ENCODE measurements around the gene TSACC.
"Not testable (repeated sequence)": the region's sequence is repeated elsewhere in the genome, so short reads cannot be mapped to it uniquely, and the experiment has no call there.

Gene TSACC

GRCh38 chr1:156359249-156359648, 20.9 kb downstream of the TSACC start:
- H3K4me3 Mint-ChIP-seq = no peak overlapping the region
- no peaks in the 10 kb centered on the region for H3K36me3 Mint-ChIP-seq
- no peak overlapping the region for H3K27ac Mint-ChIP-seq
- no peak for ATAC-seq (replicated peaks)
- peaks cover 27 to 50% of the 10 kb centered on the region in 2 donors for H3K27me3 Mint-ChIP-seq
- peaks cover 6% of the 10 kb centered on the region in 2 donors for H3K4me1 Mint-ChIP-seq
- H3K9me3 Mint-ChIP-seq = no peaks in the 10 kb centered on the region
- DNase-seq = no peak

- H3K4me1 Mint-ChIP-seq = peaks cover 6% of the 10 kb centered on the region in 2 donors
- H3K9me3 Mint-ChIP-seq = no peaks in the 10 kb centered on the region
- H3K27ac Mint-ChIP-seq = no peak overlapping the region
- peaks cover 33 to 57% of the 10 kb centered on the region in 2 donors for H3K27me3 Mint-ChIP-seq
- ATAC-seq (replicated peaks) = no peak
- no peak for DNase-seq
- H3K36me3 Mint-ChIP-seq = no peaks in the 10 kb centered on the region
- H3K4me3 Mint-ChIP-seq = no peak overlapping the region
Observed at GRCh38 chr1:156359973-156360372, 21.6 kb downstream of the TSACC start.

- no peaks in the 10 kb centered on the region for H3K36me3 Mint-ChIP-seq
- no peak for DNase-seq
- H3K9me3 Mint-ChIP-seq = no peaks in the 10 kb centered on the region
- no peak overlapping the region for H3K27ac Mint-ChIP-seq
- H3K4me1 Mint-ChIP-seq = peaks cover 6 to 9% of the 10 kb centered on the region in 2 donors
- peaks cover 38 to 62% of the 10 kb centered on the region in 2 donors for H3K27me3 Mint-ChIP-seq
- no peak for ATAC-seq (replicated peaks)
- no peak overlapping the region for H3K4me3 Mint-ChIP-seq
Observed at GRCh38 chr1:156360534-156360933, 22.2 kb downstream of the TSACC start.

- DNase-seq (no peak), ATAC-seq (replicated peaks) (peak in 1 of 2 donors; percentile 20)
- Mint-ChIP-seq H3K27ac (no peak overlapping the region), H3K4me1 (peaks cover 8 to 16% of the 10 kb centered on the region in 2 donors), H3K27me3 (peaks cover 42 to 64% of the 10 kb centered on the region in 2 donors), H3K36me3 (no peaks in the 10 kb centered on the region), H3K4me3 (no peak overlapping the region), H3K9me3 (no peaks in the 10 kb centered on the region)
Observed at GRCh38 chr1:156365754-156366153, 27.4 kb downstream of the TSACC start.

- Mint-ChIP-seq H3K9me3 (no peaks in the 10 kb centered on the region), H3K36me3 (no peaks in the 10 kb centered on the region), H3K27ac (no peak overlapping the region), H3K27me3 (peaks cover 45 to 71% of the 10 kb centered on the region in 2 donors), H3K4me1 (peaks cover 8 to 16% of the 10 kb centered on the region in 2 donors), H3K4me3 (no peak overlapping the region)
- ATAC-seq (replicated peaks) (no peak), DNase-seq (no peak)
Observed at GRCh38 chr1:156366378-156367166, 28.2 kb downstream of the TSACC start.

- H3K36me3 Mint-ChIP-seq = no peaks in the 10 kb centered on the region
- DNase-seq (no peak), ATAC-seq (replicated peaks) (no peak)
- H3K4me1 Mint-ChIP-seq = peaks cover 8 to 16% of the 10 kb centered on the region in 2 donors
- no peaks in the 10 kb centered on the region for H3K9me3 Mint-ChIP-seq
- H3K27ac Mint-ChIP-seq = no peak overlapping the region
- peaks cover 55 to 81% of the 10 kb centered on the region in 2 donors for H3K27me3 Mint-ChIP-seq
- no peak overlapping the region for H3K4me3 Mint-ChIP-seq
Observed at GRCh38 chr1:156367383-156368156, 29.2 kb downstream of the TSACC start.

GRCh38 chr1:156368157-156368658, 29.9 kb downstream of the TSACC start:
- H3K4me3 Mint-ChIP-seq = no peak overlapping the region
- ATAC-seq (replicated peaks) (no peak), DNase-seq (no peak)
- H3K27ac Mint-ChIP-seq = no peak overlapping the region
- H3K36me3 Mint-ChIP-seq = no peaks in the 10 kb centered on the region
- H3K27me3 Mint-ChIP-seq = peaks cover 61 to 87% of the 10 kb centered on the region in 2 donors
- peaks cover 8 to 16% of the 10 kb centered on the region in 2 donors for H3K4me1 Mint-ChIP-seq
- H3K9me3 Mint-ChIP-seq = no peaks in the 10 kb centered on the region

- Mint-ChIP-seq H3K27me3 (peaks cover 64 to 82% of the 10 kb centered on the region in 2 donors), H3K9me3 (no peaks in the 10 kb centered on the region), H3K4me1 (peaks cover 8 to 16% of the 10 kb centered on the region in 2 donors), H3K4me3 (peak within 1 kb of the TSS; percentile 78 to 79), H3K27ac (no peak within 1 kb of the TSS), H3K36me3 (no peaks in the 10 kb centered on the region)
- ATAC-seq (replicated peaks) = peak; percentile 45 to 56
- DNase-seq = no peak
Observed at GRCh38 chr1:156368889-156369684, 30.8 kb downstream of the TSACC start, which contains the start of gene RHBG. Gene RHBG (plus strand): TSS chr1:156369211. CDS start chr1:156369250, 39 bp downstream.

GRCh38 chr1:156369685-156370286, 31.5 kb downstream of the TSACC start:
- not testable (repeated sequence) for H3K9me3 Mint-ChIP-seq; ATAC-seq (replicated peaks); H3K36me3 Mint-ChIP-seq; H3K4me3 Mint-ChIP-seq; H3K27ac Mint-ChIP-seq; DNase-seq
- peaks cover 8 to 16% of the 10 kb centered on the region in 2 donors for H3K4me1 Mint-ChIP-seq
- peaks cover 64 to 82% of the 10 kb centered on the region in 2 donors for H3K27me3 Mint-ChIP-seq

GRCh38 chr1:156371553-156372264, 33.4 kb downstream of the TSACC start:
- Mint-ChIP-seq H3K4me3 (no peak overlapping the region), H3K27me3 (peaks cover 55 to 70% of the 10 kb centered on the region in 2 donors), H3K4me1 (peaks cover 6 to 9% of the 10 kb centered on the region in 2 donors), H3K9me3 (no peaks in the 10 kb centered on the region), H3K36me3 (no peaks in the 10 kb centered on the region), H3K27ac (no peak overlapping the region)
- no peak for ATAC-seq (replicated peaks)
- no peak for DNase-seq

- Mint-ChIP-seq H3K9me3 (no peaks in the 10 kb centered on the region), H3K27ac (no peak overlapping the region), H3K36me3 (no peaks in the 10 kb centered on the region), H3K4me3 (no peak overlapping the region), H3K4me1 (peaks cover 6 to 9% of the 10 kb centered on the region in 2 donors), H3K27me3 (peaks cover 57 to 66% of the 10 kb centered on the region in 2 donors)
- DNase-seq (no peak), ATAC-seq (replicated peaks) (peak in 1 of 2 donors; percentile 41)
Observed at GRCh38 chr1:156372265-156372586, 33.9 kb downstream of the TSACC start.

- H3K27ac Mint-ChIP-seq = no peak overlapping the region
- no peak overlapping the region for H3K4me3 Mint-ChIP-seq
- no peaks in the 10 kb centered on the region for H3K9me3 Mint-ChIP-seq
- ATAC-seq (replicated peaks) = no peak
- H3K36me3 Mint-ChIP-seq = no peaks in the 10 kb centered on the region
- H3K4me1 Mint-ChIP-seq = peaks cover 6 to 9% of the 10 kb centered on the region in 2 donors
- no peak for DNase-seq
- H3K27me3 Mint-ChIP-seq = peaks cover 52 to 67% of the 10 kb centered on the region in 2 donors
Observed at GRCh38 chr1:156372876-156373275, 34.5 kb downstream of the TSACC start.

GRCh38 chr1:156373546-156373945, 35.2 kb downstream of the TSACC start:
- no peaks in the 10 kb centered on the region for H3K36me3 Mint-ChIP-seq
- ATAC-seq (replicated peaks) (no peak), DNase-seq (no peak)
- H3K27me3 Mint-ChIP-seq = peaks cover 48 to 61% of the 10 kb centered on the region in 2 donors
- H3K27ac Mint-ChIP-seq = no peak overlapping the region
- H3K9me3 Mint-ChIP-seq = no peaks in the 10 kb centered on the region
- no peak overlapping the region for H3K4me3 Mint-ChIP-seq
- peaks cover 6 to 11% of the 10 kb centered on the region in 2 donors for H3K4me1 Mint-ChIP-seq

Measured in stimulated activated naive B cell treated with anti-CD40 and anti-IgM and Interleukin-4, amounts not matched to agents 10 μg/mL and 1 μg/mL and 100 μg/mL, for 72 hours (primary cell).